NCI-H526 (cell line): ENCODE data around the gene ABCB6.

ENCODE experiments used
- DNase-seq, 2 experiments: peaks; one replicate each; lab custom pipeline; 2025; lab: John Stamatoyannopoulos, UW

Gene ABCB6

GRCh38 chr2:219168932-219169331, 49.8 kb downstream of the ABCB6 start:
- no peak for DNase-seq

- DNase-seq = no peak
These were observed 50.2 kb downstream of the ABCB6 start for GRCh38 chr2:219168526-219168925.

DNA sequence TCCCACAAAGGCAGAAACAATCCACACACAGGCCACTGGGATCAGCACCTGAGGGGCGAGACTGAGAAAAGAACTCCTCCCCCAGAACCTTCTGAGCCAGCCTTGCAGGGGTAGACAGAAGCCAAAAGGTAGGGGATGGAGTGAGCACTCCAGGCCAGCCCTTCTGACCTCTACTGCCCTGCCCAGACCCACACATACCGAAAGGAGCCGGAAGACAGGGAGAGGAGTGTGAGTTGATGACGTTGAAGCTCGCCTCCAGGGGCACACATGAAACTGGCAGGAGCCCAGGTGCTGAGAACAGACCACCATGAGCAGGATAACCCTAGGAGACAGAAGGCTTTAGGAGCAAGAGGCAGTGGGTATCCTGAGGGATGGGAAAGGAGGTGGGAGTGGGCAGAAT, 50.8 kb downstream of the ABCB6 start:
- no peak for DNase-seq

GRCh38 chr2:219165058-219165911, 53.5 kb downstream of the ABCB6 start:
- DNase-seq = no peak

GRCh38 chr2:219163156-219163555, 55.6 kb downstream of the ABCB6 start:
- DNase-seq = no peak

- DNase-seq = peak; percentile 38 to 41
These were observed 57.7 kb downstream of the ABCB6 start for GRCh38 chr2:219161097-219161496.

DNA sequence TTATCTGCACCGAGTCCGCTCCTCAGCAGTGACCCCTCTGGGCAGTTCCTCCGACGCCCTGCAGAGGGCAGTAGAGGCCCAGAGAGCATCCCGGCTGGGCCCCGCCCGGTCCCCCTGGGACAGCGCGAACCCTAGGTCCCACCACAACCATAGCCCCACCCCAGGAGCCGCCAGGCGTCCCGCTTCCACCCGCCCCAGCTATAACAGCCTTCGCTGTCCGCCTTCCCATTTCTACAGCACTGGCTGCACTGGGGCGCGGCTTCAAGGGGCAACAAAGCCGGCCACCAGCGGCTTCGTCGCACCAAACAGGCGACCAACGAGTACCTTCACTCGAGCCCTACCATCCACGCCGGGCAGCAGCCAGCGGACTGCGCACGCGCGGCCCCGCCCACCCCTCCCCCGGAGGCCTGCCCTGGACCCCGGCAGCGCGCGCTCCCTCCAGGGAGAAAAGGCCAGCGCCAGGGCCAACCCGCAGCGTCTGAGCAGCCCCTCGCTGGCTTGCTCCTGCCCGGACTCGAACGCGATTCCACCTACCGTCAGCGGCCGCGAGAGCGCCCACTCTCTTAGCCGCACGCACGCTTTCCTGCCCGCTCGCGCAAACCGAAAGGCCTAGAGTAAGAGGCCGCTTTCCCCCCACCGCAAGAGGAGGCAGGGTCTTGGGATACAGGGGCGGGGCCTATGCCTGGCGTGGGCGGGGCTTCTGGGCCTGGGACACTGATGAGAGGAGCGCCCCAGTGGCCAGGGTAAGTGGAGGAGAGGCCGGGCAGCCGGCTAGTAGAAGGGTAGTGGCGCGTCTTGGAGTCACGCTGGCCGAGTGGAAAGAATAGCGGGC, 58.4 kb downstream of the ABCB6 start, which contains the start of gene NHEJ1:
TSS of gene NHEJ1 (minus strand) at position 630 of the 832 bp plus-strand sequence. CDS start 2,453 bp downstream, outside the sequence.
- DNase-seq = peak; percentile 94 to 97
